Measurements from ENCODE around the gene CREBRF. TPM values are rescaled to one million over a fixed set of nuclear protein-coding genes. Genes with fewer than 3 reads are reported as not detected.

CREBRF gene
- total and polyA plus RNA-seq, 7 donors = 4.4 to 58.5 (median 47.9) TPM

DNA sequence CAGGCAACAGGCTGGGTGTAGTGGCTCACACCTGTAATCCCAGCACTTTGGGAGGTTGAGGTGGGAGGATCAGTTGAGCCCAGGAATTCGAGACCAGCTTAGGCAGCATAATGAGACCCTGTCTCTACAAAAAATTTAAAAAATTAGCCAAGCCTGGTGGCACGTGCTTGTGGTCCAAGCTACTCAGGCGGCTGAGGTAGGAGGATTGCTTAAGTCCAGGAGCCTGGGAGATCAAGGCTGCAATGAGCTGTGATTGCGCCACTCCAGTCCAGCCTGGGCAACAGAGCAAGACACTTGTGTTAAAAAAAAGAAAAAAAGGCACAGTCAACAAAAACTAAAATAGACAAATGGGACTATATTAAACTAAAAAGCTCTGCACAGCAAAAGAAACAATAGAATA, 43.3 kb upstream of the CREBRF start:
- Histone ChIP-seq H3K4me3 (no peak overlapping the region), H3K36me3 (no peaks in the 10 kb centered on the region), H3K27ac (peak overlapping the region in 1 of 4 donors; percentile 18), H3K4me1 (peaks cover 0 to 40% (median 28%) of the 10 kb centered on the region in 4 donors), H3K9me3 (no peaks in the 10 kb centered on the region), H3K27me3 (no peaks in the 10 kb centered on the region)
- no peak for DNase-seq
- TF ChIP-seq, protein P1, sequence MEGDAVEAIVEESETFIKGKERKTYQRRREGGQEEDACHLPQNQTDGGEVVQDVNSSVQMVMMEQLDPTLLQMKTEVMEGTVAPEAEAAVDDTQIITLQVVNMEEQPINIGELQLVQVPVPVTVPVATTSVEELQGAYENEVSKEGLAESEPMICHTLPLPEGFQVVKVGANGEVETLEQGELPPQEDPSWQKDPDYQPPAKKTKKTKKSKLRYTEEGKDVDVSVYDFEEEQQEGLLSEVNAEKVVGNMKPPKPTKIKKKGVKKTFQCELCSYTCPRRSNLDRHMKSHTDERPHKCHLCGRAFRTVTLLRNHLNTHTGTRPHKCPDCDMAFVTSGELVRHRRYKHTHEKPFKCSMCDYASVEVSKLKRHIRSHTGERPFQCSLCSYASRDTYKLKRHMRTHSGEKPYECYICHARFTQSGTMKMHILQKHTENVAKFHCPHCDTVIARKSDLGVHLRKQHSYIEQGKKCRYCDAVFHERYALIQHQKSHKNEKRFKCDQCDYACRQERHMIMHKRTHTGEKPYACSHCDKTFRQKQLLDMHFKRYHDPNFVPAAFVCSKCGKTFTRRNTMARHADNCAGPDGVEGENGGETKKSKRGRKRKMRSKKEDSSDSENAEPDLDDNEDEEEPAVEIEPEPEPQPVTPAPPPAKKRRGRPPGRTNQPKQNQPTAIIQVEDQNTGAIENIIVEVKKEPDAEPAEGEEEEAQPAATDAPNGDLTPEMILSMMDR (IDR thresholded peaks at IDR 0.05) = no peak
- TF ChIP-seq POLR2AphosphoS5 (IDR thresholded peaks at IDR 0.05) (no peak), POLR2A (IDR thresholded peaks at IDR 0.05) (no peak), EP300 (IDR thresholded peaks at IDR 0.05) (no peak)
- intact Hi-C loops (cut with DNase I) = no loop called here
- whole genome bisulfite sequencing, 2 donors = 93 to 95% methylated on average over 4 of the region's 4 CpGs

GRCh38 chr5:173014671-173015070, 41.5 kb upstream of the CREBRF start:
- TF ChIP-seq POLR2AphosphoS5 (IDR thresholded peaks at IDR 0.05) (no peak), EP300 (IDR thresholded peaks at IDR 0.05) (no peak), POLR2A (IDR thresholded peaks at IDR 0.05) (no peak)
- TF ChIP-seq, protein P1 (IDR thresholded peaks at IDR 0.05) = no peak

DNA sequence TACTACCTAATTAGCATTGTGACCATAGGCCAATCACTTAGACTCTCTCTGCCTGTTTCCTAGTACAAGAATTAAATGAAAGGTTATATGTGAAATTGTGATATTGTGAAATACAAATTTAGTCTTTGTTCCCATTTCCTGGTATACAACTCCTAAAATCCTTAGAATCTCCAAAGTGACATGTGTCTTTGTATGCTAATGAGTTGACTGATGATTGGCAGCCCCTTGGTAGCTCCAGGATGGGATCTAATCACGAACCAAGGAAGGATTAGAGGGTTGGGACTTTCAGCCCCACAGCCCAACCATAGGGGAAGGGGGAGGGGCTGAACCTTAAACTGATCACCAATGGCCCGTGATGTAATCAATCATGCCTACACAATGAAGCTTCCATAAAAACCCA, 41.0 kb upstream of the CREBRF start:
- Histone ChIP-seq H3K36me3 (no peaks in the 10 kb centered on the region), H3K4me1 (peaks cover 0 to 44% (median 30%) of the 10 kb centered on the region in 4 donors), H3K9me3 (no peaks in the 10 kb centered on the region), H3K27ac (peak overlapping the region; percentile 66 to 76 (median 70)), H3K27me3 (no peaks in the 10 kb centered on the region), H3K4me3 (no peak overlapping the region)
- intact Hi-C loops (cut with DNase I) = no loop called here
- TF ChIP-seq, protein P1 (IDR thresholded peaks at IDR 0.05) = no peak
- TF ChIP-seq POLR2AphosphoS5 (IDR thresholded peaks at IDR 0.05) = no peak
- TF ChIP-seq EP300 (IDR thresholded peaks at IDR 0.05) = no peak
- no peak for TF ChIP-seq POLR2A (IDR thresholded peaks at IDR 0.05)
- no peak for DNase-seq
- 95% methylated on average over 2 of the region's 2 CpGs for WGBS, 2 donors

More at GRCh38 chr5:173014671-173015070, 41.5 kb upstream of the CREBRF start:
- H3K4me1 ChIP-seq = peaks cover 0 to 39% (median 27%) of the 10 kb centered on the region in 4 donors
- no peaks in the 10 kb centered on the region for H3K9me3 ChIP-seq
- H3K27ac ChIP-seq = peak overlapping the region in 2 of 4 donors; percentile 73 to 76
- no peak for DNase-seq
- intact Hi-C loops (cut with DNase I) = no loop called here
- H3K27me3 ChIP-seq = no peaks in the 10 kb centered on the region
- H3K4me3 ChIP-seq = no peak overlapping the region
- WGBS, 2 donors = 91% methylated on average over 4 of the region's 4 CpGs
- H3K36me3 ChIP-seq = no peaks in the 10 kb centered on the region

GRCh38 chr5:173015598-173016455, 40.3 kb upstream of the CREBRF start:
- intact Hi-C loops (cut with DNase I) = no loop called here
- 94 to 95% methylated on average over 13 of the region's 13 CpGs for WGBS, 2 donors
- H3K4me1 ChIP-seq = peaks cover 0 to 46% (median 35%) of the 10 kb centered on the region in 4 donors

More at GRCh38 chr5:173015598-173016455, 40.3 kb upstream of the CREBRF start:
- Histone ChIP-seq H3K27ac (peak overlapping the region; percentile 66 to 76 (median 70)), H3K36me3 (no peaks in the 10 kb centered on the region), H3K27me3 (no peaks in the 10 kb centered on the region), H3K4me3 (no peak overlapping the region), H3K9me3 (no peaks in the 10 kb centered on the region)
- no peak for DNase-seq
- TF ChIP-seq EP300 (IDR thresholded peaks at IDR 0.05) (no peak), POLR2A (IDR thresholded peaks at IDR 0.05) (no peak), POLR2AphosphoS5 (IDR thresholded peaks at IDR 0.05) (no peak)
- TF ChIP-seq, protein P1 (IDR thresholded peaks at IDR 0.05) = no peak

Data from sigmoid colon (tissue), 7 donors.